Measurements from ENCODE around the gene CMTR1.

The CMTR1 gene

DNA sequence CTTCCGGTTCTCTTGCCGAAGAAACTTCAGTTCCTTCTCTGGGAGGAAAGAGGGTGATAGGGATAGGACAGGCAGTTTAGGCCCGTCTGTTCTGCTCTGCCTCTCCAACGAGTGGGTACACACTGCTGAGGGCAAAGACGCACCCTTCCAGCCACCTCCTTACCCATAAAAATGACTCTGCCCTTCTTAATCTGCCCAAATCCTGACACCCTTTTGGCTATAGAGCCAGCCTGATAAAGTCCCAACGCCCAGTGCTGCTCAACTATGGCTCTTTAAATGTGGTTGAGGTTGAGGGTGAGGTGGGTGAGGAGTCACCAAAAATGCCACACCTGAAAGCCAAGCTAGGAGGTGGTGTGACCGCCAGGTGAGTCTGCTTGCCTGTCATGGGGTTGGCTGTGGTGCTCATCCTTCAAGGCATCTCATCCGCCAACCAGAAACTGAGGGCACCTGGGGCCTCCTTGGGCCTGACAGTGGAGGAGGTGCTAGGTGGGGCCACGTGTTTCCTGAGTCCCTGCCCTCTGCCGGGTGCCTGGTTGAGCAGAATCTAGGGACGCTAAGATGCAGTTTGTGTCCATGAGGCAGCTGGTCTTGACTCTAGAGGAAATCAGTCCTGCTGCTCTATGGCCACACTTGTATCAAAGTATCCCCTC lies 50.4 kb downstream of the CMTR1 start:
- Histone ChIP-seq H3K27me3 (ENCODE audit: insufficient read depth, poor library complexity, severe bottlenecking) (no peaks in the 10 kb centered on the region), H3K4me3 (replicated peaks; ENCODE audit: insufficient read depth, low read length) (no peak overlapping the region), H3K27ac (replicated peaks) (no peak overlapping the region)
- DNase-seq (ENCODE audit: low read depth in 1 of 2, low spot score in 1 of 2): no peak
- TF ChIP-seq POLR2AphosphoS5 (IDR thresholded peaks at IDR 0.05; ENCODE audit: low read depth): no peak
- TF ChIP-seq, protein P1, sequence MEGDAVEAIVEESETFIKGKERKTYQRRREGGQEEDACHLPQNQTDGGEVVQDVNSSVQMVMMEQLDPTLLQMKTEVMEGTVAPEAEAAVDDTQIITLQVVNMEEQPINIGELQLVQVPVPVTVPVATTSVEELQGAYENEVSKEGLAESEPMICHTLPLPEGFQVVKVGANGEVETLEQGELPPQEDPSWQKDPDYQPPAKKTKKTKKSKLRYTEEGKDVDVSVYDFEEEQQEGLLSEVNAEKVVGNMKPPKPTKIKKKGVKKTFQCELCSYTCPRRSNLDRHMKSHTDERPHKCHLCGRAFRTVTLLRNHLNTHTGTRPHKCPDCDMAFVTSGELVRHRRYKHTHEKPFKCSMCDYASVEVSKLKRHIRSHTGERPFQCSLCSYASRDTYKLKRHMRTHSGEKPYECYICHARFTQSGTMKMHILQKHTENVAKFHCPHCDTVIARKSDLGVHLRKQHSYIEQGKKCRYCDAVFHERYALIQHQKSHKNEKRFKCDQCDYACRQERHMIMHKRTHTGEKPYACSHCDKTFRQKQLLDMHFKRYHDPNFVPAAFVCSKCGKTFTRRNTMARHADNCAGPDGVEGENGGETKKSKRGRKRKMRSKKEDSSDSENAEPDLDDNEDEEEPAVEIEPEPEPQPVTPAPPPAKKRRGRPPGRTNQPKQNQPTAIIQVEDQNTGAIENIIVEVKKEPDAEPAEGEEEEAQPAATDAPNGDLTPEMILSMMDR (IDR thresholded peaks at IDR 0.05; ENCODE audit: insufficient read depth, low read length): no peak
- TF ChIP-seq GABPA (IDR thresholded peaks at IDR 0.05; ENCODE audit: low read depth): no peak
- TF ChIP-seq SPI1 (IDR thresholded peaks at IDR 0.05; ENCODE audit: borderline replicate concordance, low read depth): no peak
- TF ChIP-seq, protein P2, sequence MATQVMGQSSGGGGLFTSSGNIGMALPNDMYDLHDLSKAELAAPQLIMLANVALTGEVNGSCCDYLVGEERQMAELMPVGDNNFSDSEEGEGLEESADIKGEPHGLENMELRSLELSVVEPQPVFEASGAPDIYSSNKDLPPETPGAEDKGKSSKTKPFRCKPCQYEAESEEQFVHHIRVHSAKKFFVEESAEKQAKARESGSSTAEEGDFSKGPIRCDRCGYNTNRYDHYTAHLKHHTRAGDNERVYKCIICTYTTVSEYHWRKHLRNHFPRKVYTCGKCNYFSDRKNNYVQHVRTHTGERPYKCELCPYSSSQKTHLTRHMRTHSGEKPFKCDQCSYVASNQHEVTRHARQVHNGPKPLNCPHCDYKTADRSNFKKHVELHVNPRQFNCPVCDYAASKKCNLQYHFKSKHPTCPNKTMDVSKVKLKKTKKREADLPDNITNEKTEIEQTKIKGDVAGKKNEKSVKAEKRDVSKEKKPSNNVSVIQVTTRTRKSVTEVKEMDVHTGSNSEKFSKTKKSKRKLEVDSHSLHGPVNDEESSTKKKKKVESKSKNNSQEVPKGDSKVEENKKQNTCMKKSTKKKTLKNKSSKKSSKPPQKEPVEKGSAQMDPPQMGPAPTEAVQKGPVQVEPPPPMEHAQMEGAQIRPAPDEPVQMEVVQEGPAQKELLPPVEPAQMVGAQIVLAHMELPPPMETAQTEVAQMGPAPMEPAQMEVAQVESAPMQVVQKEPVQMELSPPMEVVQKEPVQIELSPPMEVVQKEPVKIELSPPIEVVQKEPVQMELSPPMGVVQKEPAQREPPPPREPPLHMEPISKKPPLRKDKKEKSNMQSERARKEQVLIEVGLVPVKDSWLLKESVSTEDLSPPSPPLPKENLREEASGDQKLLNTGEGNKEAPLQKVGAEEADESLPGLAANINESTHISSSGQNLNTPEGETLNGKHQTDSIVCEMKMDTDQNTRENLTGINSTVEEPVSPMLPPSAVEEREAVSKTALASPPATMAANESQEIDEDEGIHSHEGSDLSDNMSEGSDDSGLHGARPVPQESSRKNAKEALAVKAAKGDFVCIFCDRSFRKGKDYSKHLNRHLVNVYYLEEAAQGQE (IDR thresholded peaks at IDR 0.05; ENCODE audit: insufficient replicate concordance, low read depth): no peak

DNA sequence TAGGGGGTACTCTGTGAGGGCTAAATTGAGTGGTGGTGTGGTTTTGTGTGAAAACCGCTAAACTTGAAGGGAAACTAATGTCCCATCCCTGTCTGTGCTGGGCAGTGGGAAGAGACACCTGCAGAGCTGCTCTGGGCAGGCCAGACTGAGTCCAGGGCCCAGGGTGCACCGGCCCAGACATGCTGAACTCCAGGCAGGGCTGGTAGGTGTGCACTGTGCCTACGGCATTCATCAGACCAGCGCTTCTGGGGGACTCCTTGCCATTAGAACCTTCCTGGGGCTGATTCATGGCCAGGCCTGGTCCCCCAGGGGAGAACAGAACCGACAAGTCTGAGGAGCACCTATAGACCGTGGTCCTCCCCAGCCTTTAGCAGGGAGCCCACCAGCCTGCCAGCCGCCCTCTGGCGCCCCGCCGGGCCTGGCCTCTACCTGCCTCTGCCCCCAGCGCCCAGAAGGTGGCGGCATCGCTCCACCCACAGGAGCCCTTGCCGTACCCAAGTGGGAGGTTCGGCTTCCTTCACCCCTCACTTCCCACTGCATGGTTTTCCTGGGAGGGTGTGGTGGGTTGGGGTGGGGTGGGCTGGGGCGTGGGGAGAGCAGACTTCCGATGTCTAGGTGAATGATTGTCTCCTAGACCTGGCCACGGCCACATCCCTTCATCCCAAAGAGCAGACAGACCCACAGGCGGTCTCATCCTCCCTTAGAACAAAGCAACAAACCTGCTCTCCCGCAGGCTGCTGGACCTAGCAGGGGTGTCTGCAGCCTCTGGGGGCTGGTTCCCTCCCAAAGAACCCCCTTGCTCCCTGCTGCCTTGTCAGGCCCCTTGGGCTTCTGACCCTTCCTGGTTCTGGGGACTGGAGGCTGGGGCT lies 51.1 kb downstream of the CMTR1 start:
- TF ChIP-seq, protein P1 (IDR thresholded peaks at IDR 0.05; ENCODE audit: insufficient read depth, low read length): peak; percentile 74
- TF ChIP-seq GABPA (IDR thresholded peaks at IDR 0.05; ENCODE audit: low read depth): no peak
- TF ChIP-seq, protein P2 (IDR thresholded peaks at IDR 0.05; ENCODE audit: insufficient replicate concordance, low read depth): no peak
- DNase-seq (ENCODE audit: low read depth in 1 of 2, low spot score in 1 of 2): peak; percentile 12 to 45
- Histone ChIP-seq H3K4me3 (replicated peaks; ENCODE audit: insufficient read depth, low read length) (no peak overlapping the region), H3K27ac (replicated peaks) (no peak overlapping the region), H3K27me3 (ENCODE audit: insufficient read depth, poor library complexity, severe bottlenecking) (no peaks in the 10 kb centered on the region)

DNA sequence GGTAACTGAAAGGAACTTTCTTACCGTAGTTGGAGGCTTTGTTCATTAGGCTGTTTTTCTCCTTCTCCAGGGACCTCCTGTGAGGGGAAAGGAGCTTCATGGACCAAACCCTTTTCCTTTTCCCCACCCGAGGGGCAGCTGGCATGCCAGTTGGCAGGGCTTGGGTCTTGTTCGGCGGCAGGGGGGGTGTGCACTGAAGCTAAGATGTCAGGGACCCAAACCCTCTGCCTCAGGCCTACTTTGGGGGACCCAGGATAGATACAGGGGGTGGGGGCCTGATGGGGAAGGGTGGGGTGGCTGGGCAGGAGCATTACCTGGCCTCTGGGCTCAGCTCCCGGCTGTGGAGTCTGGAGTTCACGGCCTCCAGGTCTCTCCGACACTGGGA lies 51.8 kb downstream of the CMTR1 start:
- no peaks in the 10 kb centered on the region for H3K27me3 ChIP-seq (ENCODE audit: insufficient read depth, poor library complexity, severe bottlenecking)
- DNase-seq (ENCODE audit: low read depth in 1 of 2, low spot score in 1 of 2): no peak
- no peak overlapping the region for H3K27ac ChIP-seq (replicated peaks)
- TF ChIP-seq GABPA (IDR thresholded peaks at IDR 0.05; ENCODE audit: low read depth) (no peak), SPI1 (IDR thresholded peaks at IDR 0.05; ENCODE audit: borderline replicate concordance, low read depth) (no peak), POLR2AphosphoS5 (IDR thresholded peaks at IDR 0.05; ENCODE audit: low read depth) (no peak)
- TF ChIP-seq, protein P2 (IDR thresholded peaks at IDR 0.05; ENCODE audit: insufficient replicate concordance, low read depth): no peak
- TF ChIP-seq, protein P1 (IDR thresholded peaks at IDR 0.05; ENCODE audit: insufficient read depth, low read length): no peak
- H3K4me3 ChIP-seq (replicated peaks; ENCODE audit: insufficient read depth, low read length): no peak overlapping the region
